Measurements from ENCODE around the gene TMEM237.
A peak's percentile ranks its signal among the peaks of the same experiment; 100 is the strongest.
"Not testable (repeated sequence)": the region's sequence is repeated elsewhere in the genome, so short reads cannot be mapped to it uniquely, and the experiment has no call there.

TMEM237 gene, protein sequence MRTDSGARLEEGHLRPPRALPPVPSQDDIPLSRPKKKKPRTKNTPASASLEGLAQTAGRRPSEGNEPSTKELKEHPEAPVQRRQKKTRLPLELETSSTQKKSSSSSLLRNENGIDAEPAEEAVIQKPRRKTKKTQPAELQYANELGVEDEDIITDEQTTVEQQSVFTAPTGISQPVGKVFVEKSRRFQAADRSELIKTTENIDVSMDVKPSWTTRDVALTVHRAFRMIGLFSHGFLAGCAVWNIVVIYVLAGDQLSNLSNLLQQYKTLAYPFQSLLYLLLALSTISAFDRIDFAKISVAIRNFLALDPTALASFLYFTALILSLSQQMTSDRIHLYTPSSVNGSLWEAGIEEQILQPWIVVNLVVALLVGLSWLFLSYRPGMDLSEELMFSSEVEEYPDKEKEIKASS

DNA sequence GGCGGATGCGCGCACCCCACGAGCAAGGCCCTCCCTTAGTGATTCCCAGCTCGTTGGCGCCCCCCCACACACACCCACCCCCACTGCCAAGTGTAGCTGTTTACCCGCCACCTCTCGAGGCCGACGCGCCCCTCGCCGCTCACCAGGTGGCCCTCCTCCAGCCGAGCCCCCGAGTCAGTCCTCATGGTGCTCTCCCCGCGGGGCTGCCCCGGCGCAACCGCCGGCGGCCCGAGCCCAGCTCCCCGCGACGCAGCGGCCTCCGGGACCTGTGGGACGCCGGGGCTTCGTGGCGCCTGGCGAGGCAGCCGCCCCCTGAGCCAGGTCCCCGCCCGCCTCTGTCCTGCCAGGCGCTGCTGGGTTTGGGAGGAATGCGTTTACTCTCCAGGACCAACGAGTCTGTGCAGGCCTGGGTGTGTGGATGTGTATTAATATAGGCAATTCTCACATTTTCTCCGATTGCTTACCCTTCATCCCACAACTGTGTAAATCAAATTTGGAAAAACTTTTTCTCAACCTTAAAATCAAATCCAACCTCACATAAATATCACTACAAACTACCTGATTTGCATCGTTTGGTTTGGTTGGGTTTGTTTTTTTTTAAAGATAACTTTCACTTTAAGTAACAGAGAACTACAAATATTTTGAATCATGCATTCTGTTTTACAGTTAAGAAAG is at the start of gene TMEM237:
TSS of gene TMEM237 (minus strand) at position 288 of the 675 bp plus-strand sequence. CDS start at position 185, 103 bp downstream.
- DNase-seq (ENCODE audit: low read depth in 2 of 2): peak; percentile 16 to 29

DNA sequence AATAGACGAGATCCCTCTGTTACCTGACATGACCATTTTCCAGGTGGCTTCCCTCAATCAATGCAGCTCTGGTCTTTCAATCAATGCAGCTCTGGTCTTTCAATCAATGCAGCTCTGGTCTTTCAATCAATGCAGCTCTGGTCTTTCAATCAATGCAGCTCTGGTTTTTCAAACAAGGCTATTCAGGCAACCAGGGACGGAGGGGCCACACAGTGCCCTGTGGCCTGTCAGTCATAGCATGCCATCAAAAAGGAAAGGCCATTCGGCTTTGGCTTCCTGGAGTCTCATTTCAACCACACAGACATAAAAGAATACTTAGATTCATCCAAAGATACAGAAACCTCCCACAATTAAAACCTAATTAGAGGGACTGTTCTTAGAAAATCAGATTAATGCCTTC is 41.9 kb upstream of the TMEM237 start:
- no peak for DNase-seq (ENCODE audit: low read depth in 2 of 2)

DNA sequence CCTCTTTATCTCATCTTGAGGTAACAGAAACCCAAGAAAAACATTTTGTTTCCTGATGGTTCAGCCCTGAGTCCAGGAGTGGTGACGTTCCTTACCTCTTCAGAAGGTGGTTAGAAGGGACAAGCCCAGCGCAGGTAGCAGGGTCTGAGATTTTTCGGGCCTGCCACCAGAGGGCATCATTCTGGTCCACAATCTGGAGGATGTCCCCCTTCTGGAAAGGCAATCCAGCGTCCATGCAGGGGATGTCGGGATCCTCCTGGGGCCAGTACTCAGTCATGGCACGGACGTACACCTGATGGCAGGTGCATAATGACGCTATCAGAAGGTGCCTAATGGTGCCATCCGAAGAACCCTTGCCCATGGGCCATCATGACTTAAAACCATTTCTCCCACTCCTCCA is 37.4 kb upstream of the TMEM237 start:
- DNase-seq (ENCODE audit: low read depth in 2 of 2): no peak

DNA sequence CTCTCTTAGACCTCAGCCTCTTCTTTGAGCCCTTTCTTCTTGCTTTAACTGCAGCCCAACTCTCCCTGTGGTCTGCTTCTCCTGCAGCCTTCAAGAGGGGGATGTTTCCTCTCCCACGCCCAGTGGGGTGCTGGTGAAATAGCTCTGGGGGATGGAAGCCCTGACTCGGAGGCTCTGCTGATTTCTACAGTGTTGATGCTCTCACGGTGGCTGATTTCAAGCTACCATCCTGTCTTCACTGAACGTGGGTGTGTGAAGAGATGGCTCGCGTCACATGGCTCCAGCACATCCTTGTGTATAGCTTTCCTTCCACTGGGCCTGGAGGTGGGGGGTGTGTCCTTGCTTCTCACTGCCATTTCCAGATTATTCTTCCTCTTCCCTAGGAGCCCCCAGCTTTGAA is 35.1 kb upstream of the TMEM237 start:
- no peak for DNase-seq (ENCODE audit: low read depth in 2 of 2)

DNA sequence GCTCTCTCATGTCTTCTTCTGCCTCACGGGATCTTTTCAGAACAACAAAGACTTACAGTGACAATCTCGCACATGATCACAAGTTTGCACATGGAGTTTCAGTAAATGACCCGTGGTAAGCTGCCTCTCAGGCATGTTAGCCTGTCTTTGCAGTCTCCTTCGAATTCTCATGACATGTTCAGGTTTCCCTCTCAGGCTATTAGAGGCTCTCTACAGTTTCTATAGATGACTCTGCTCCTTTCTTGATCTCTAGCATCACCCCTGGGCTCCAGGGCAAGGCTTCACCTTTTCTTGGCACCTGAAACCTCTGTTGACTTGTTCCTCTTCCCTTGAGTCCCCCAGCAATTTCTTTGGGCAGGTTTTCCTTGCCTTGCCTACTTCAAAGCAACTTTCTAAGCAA is 32.2 kb upstream of the TMEM237 start:
- no peak for DNase-seq (ENCODE audit: low read depth in 2 of 2)

DNA sequence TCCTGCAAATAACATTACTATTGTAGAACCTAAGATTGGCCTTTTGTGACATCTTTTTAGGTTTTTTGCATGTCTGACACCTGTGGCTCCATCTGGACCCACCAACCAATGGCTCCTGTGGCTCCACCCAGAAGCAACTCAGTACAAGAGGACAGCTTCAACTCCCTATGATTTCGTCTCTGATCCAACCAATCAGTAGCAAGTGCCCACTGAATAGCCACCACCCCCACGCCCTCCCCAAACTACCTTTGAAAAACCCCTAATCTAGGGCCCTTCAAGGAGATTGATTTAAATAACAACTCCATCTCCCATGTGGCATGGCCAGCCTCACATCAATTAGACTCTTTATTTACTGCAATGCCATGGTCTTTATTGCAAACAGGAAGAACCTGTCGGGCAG is 31.5 kb upstream of the TMEM237 start:
- no peak for DNase-seq (ENCODE audit: low read depth in 2 of 2)

DNA sequence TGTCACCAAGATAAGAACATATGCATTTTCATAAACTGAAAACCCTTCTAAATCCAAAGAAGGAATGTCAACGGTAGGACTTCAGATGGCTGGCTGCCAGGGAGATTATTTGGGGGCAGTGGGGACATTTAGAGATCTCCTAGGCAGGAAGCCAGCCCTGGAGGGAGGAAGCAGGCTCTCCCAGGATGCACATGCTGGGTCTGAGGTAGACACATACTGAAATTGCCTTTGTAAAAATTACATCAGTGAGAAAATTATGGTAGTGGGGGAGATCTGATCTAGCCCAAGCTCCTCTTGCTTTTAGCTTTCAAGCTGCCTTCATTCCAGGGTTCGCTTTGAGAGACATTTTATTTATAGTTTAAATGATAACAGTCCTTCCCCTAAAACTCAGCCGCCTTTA is 31.0 kb upstream of the TMEM237 start:
- DNase-seq (ENCODE audit: low read depth in 2 of 2): no peak

DNA sequence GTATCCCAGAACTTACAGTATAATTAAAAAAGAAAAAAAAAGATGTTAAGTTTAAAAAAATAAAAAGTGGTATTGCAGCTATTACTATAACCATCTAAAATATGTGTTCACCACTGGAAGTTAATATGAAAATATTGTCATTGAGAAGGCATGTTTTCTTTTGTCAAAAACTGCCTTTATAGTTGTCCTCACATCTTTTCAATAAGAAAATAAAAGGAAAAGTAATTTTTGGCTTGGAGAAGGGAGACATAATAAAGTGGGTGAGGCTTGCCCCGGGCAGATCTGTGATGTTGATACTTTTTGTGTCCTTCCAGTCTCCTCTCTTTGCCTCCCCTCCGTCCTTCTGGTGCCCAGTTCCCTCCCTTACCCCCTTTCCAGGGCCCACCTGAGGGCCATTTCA is 30.2 kb upstream of the TMEM237 start:
- DNase-seq (ENCODE audit: low read depth in 2 of 2): no peak

DNA sequence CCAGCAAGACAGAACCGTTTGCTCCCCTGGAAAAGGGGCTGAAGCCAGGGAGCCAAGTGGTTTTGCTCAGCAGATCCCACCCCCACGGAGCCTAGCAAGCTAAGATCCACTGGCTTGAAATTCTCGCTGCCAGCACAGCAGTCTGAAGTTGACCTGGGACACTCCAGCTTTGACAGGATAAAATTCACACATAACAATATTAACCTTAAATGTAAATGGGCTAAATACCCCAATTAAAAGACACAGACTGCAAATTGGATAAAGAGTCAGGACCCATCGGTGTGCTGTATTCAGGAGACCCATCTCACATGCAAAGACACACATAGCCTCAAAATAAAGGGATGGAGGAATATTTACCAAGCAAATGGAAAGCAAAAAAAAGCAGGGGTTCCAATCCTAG is 27.9 kb upstream of the TMEM237 start:
- DNase-seq (ENCODE audit: low read depth in 2 of 2): not testable (repeated sequence)

DNA sequence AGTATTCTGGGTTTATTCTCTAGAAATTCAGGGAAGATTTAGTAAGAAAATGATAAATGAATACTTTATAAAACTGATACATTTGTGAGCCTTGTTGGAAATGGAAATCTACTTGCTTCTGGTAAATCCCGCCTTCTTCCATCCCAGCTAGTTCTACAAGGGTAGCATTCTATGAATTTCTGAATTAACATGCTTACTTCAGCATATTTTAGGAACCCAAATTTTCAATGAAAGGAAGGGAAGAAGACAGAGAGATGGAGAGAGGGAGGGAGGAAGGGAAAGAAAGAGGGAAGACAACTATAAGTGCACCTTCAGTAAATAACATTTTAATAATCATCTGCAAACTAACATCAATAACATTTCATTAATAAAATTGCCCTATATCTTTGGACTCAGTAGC is 26.6 kb upstream of the TMEM237 start:
- no peak for DNase-seq (ENCODE audit: low read depth in 2 of 2)

DNA sequence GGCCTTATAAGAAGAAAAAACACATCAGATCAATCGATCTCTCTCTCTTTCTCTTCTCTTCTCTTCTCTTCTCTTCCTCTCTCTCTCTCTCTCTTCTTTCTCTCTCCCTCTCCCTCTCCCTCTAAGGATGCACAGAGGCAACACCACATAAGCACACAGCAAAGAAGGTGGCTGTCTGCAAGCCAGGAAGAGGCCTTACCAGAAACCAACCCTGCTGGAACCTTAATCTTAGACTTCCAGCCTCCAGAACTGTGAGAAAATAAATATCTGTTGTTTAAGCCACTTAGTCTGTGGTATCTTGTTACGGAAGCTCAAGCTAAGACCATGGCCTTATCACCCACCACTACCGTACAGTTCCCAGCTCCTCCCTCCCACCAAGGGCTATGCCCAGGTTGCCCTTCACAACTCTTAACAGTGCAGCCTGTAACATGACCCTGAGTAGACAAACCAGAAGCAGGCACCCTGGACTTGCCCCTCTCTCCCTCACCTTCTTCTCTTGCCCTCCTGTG is 25.2 kb upstream of the TMEM237 start:
- DNase-seq (ENCODE audit: low read depth in 2 of 2): no peak

DNA sequence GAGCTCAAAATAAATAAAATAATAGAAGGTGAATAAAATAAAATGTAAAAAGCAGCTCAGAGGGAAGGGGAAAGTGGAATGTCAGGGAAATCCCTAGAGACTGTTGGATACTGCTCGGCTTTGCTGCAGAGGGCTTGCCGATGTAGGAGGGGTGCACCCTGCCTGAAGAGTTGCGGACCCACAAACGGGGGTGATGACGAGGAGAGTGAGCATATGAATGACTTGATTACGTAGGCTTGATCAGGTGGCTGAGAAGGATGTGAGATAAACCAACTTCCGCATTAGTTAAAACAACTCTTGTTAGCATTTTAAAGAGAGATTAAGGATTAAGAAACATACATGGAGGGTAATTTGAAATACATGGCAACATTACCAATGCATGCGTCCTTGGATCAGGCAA is 21.0 kb upstream of the TMEM237 start:
- no peak for DNase-seq (ENCODE audit: low read depth in 2 of 2)

DNA sequence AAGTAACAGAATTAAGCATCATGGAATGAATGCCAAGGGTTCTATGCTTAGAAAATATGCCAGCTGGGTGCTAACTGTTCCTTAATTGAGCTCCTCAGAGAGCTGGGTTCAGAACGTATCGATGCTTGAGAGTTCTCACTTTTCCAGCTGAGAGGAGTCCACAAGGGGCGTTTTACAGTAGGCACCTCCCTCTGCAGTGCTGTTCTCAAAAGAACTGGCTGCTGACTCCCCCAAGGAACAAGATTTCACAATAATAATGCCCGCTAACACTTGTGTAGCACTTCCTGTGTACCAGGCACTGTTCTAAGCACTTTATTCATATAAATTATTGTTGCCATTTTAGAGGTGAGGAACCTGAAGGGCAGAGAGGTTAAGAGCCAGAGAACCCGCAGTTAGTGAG is 18.1 kb upstream of the TMEM237 start:
- DNase-seq (ENCODE audit: low read depth in 2 of 2): no peak

DNA sequence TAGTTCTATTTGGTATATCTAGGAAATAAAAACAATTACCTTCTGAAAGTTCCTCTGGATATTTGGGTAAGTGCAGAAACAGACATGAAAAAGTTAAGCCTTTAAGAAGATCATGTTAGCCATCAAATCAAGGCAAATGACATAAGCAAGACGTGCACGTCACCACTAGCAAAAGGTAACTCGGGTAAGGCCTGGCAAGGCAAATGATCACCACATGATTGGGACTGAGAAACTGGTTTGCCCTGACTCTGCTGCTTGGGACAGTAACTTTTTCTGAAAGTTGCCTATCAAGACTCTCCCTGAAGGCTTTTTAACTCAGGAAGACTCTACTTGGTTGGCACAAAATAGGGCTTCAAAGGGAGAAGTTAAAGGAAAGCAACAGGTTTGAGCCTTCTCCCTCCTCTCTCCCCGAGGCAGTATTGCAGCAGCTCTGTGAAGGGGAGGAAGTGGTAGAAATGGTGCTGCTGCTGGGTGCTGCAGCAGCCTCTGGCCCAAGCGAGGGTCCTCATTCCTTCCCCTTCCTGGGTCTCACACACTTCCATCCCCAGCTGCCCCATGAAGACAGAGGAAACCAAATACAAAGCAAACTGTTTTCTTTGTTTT is 17.1 kb upstream of the TMEM237 start:
- no peak for DNase-seq (ENCODE audit: low read depth in 2 of 2)

DNA sequence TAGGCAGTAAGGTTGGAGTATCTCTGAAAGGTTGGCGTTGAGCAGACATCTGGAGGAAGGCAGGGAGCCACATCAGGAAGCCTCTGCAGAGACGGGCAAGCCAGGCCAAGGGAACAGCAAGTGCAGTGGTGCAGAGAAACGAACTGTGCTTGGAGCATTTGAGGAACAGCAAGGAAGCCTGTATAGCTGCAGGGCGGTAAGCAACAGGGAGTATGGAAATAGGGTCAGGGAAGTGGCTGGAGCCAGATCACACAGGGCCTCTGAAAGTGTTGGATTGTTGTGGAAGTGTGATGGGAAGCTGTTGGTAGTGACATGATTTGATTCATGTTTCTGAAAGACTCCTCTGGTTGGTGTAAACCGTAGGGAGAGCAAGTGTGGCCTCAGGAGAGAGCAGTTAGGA is 13.4 kb upstream of the TMEM237 start:
- DNase-seq (ENCODE audit: low read depth in 2 of 2): no peak

DNA sequence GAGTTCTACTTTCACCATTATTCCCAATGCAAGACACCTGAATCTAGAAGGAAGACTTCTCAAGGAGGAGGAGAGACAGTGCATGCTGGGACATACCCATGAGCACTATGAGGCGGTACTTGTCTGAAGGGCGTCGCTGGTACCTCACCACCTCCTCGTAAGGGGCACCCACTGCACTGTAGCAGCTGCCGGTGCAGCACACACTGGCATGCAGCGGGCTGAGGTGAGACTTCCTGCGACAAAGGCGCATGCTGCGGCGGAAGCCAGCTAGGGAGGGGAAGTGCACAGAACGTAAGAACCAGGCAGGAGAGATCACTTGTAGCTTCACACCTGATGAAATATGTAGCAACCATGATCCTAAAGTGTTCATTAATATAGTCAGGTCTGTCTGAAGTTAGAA is 12.8 kb upstream of the TMEM237 start:
- DNase-seq (ENCODE audit: low read depth in 2 of 2): peak in 1 of 2 donors; percentile 3

DNA sequence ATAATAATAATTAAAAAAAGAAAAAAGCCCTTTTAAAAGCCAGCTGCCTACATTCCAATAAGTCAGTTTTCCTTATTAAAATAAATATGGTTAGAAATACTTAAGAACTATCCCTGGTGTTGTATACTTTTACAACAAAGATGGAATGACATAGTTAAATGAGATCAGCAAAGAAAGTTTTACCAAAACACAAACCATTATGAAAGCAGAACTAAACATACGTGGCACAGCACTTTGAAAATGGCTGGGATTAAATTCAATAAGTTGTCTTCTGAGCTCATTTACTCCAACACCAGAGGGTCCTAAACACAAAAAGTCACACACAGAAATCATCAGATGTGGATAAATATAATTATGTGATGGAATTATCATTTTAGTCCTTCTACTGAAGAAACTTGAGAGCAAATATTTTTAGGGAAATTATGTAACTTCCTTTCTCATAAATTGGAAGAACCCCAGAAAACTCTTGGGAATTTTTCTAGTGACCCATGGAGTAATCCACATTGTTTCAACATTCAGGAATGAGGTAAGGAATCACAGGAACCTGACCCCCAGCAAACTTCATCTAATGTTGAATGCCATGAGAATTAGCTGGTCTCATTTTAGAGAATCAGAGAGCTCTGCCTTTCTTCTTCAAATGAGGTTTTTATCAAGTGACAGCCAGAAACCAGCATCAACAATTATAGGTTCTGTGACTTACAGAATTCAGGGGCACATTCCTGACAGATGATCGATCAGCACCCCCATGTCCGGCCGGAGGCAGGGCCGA is 11.5 kb upstream of the TMEM237 start:
- no peak for DNase-seq (ENCODE audit: low read depth in 2 of 2)

DNA sequence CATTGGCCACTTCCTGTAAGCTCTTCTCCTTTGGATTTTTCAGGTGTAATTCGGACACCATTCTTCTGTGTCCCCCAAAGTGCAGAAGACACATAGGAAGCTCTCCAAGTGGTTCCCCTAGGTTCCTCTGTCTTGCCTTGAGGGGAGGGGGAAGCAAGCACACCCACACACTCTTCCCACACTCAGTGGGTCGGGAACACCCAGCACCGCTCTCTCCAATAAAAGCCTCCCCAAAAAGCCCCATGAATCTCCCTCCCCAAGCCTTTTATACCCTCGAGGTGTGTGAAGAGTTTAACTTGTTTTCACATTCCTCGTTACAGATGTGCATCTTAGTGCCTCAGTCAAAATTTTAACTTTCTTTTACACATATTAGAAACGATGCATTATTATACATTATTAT is 9.9 kb upstream of the TMEM237 start:
- no peak for DNase-seq (ENCODE audit: low read depth in 2 of 2)

DNA sequence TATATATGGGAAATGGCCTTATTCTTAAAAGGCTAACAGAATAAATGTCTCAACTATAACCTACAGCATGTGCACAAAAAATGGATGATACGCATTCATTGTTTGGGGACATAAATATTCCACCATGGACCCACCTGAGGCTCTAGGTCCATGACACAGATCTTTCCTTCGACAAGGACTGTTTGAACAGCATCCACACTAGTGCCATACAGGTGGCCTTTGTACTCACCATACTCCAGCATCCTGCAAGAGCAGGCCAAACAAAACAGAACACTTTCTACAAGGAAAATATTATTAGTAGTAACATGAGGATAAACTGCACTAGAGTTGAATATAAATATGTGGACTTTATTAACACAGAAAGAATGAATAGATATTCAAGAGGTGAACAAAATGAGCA is 6.1 kb upstream of the TMEM237 start:
- no peak for DNase-seq (ENCODE audit: low read depth in 2 of 2)

DNA sequence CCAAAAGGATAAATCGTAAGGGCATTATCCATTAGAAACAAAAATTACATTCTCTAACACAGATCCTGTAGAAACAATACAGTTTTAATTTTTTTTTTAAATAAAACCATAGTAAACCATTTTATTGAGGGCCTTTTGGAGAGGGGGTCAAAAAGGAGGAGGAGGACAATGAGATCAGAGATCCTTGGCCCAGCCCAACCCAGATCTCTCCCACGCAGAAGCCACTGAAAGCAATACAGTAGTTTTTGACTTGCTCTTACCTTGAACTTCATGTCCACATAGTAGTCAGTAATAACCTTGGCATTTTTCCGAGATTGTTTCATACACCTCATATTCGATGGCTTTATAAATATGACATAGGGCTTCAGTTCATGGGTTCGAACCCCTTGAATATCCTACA is 4.1 kb upstream of the TMEM237 start:
- no peak for DNase-seq (ENCODE audit: low read depth in 2 of 2)

DNA sequence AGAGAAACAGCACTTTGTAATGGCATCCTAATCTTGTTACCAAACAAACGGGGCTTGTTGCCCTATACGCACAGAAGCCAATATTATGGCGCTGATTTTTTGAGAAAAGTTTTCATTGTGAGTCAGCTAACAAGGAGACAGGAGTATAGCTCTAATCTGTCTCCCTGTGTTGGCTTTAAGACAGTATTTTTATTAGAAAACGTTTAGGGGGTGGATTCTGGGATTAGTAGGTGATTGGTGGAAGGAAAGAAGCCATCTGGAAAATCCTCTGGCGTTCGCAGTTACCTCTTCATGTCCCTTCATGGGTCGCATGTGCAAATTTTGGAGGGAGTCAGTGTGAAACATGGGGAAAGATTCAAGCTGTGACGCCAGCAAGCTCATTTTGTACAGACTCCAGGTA is 698 bp upstream of the TMEM237 start:
- no peak for DNase-seq (ENCODE audit: low read depth in 2 of 2)

DNA sequence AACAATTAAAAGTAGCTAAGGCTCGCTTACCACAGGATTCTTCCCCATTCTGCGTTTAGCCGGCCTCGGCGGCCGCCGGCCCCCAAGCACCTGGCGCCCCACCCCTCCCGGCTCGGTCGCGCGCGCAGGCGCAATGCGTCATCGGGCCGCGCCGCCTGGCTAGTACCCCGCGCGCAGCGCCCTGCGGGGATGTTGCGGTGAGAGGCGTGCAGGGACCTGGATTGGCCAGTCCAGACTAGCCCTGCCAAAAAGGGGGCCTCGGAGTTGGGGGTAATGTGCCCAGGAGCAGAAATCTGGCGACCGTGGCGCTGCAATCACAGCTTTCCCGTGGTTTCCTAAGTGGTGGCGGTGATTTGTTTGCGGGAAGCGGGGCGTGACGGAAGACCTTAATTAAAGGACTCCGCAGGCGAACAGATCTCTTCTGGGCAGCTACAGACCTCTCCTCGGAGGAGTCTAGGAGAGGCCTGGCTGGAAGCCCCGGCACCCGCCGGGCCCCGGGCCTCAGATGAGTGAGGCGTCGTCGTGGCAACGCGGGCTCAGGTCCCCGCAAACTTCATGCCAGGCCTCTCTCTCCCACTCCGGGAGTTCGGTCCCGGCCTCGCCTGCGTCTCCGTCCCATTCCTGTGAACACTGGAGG is 606 bp downstream of the TMEM237 start:
- DNase-seq (ENCODE audit: low read depth in 2 of 2): peak; percentile 65 to 70
